Trophoblast cell (in vitro differentiated cells and primary cell): ENCODE measurements around the gene SSC5D.

Experiments
- DNase-seq, 2 donors: peaks; one replicate each; pipeline ENCODE4 v3.0.0-alpha.2; 2016
- H2AFZ ChIP-seq: 2 replicates; pipeline ENCODE4 v1.6.1; 2013; ENCODE audit warnings: low read length, moderate library complexity, mild to moderate bottlenecking; ENCODE audit not compliant: insufficient read depth, poor library complexity
- H2AK5ac ChIP-seq: 2 replicates; pipeline ENCODE4 v1.6.1; 2013; ENCODE audit warnings: mild to moderate bottlenecking, low read length
- H2BK120ac ChIP-seq: 2 replicates; pipeline ENCODE4 v1.6.1; 2013; ENCODE audit warnings: low read length, mild to moderate bottlenecking, moderate library complexity; ENCODE audit not compliant: insufficient read depth, poor library complexity
- H2BK12ac ChIP-seq: 2 replicates; pipeline ENCODE4 v1.6.1; 2013; ENCODE audit warnings: mild to moderate bottlenecking, low read length, moderate library complexity
- H2BK5ac ChIP-seq: 2 replicates; pipeline ENCODE4 v1.6.1; 2013; ENCODE audit warnings: low read length, low read depth, moderate library complexity, mild to moderate bottlenecking; ENCODE audit not compliant: poor library complexity
- H3K14ac ChIP-seq: 2 replicates; pipeline ENCODE4 v1.6.1; 2013; ENCODE audit warnings: mild to moderate bottlenecking, low read length
- H3K18ac ChIP-seq: 2 replicates; pipeline ENCODE4 v1.6.1; 2013; ENCODE audit warnings: mild to moderate bottlenecking, low read length
- H3K23ac ChIP-seq: 2 replicates; pipeline ENCODE4 v1.6.1; 2013; ENCODE audit warnings: low read length
- H3K27ac ChIP-seq: 2 replicates; pipeline ENCODE4 v1.5.1; 2013; ENCODE audit warnings: low read depth, mild to moderate bottlenecking, inconsistent platforms, low read length, moderate library complexity
- H3K27me3 ChIP-seq: 2 replicates; pipeline ENCODE4 v1.6.1; 2013; ENCODE audit warnings: inconsistent platforms, mild to moderate bottlenecking, low read length, moderate library complexity; ENCODE audit not compliant: insufficient read depth
- H3K36me3 ChIP-seq, 2 experiments: 1 replicate in 1 of 2; 2 replicates in 1 of 2; pipeline ENCODE4 v1.6.1; 2013; ENCODE audit warnings: low read length in 2 of 2, mild to moderate bottlenecking in 2 of 2, moderate library complexity in 1 of 2; ENCODE audit not compliant: insufficient read depth in 2 of 2, control insufficient read depth in 1 of 2
- H3K4ac ChIP-seq: 2 replicates; pipeline ENCODE4 v1.6.1; 2013; ENCODE audit warnings: low read depth, mild to moderate bottlenecking, low read length, moderate library complexity
- H3K4me1 ChIP-seq, 2 experiments: 1 replicate in 1 of 2; 2 replicates in 1 of 2; pipeline ENCODE4 v1.6.1; 2013; ENCODE audit warnings: low read length in 2 of 2, mild to moderate bottlenecking in 2 of 2, moderate library complexity in 1 of 2; ENCODE audit not compliant: insufficient read depth in 2 of 2, control insufficient read depth in 1 of 2
- H3K4me2 ChIP-seq: 2 replicates; pipeline ENCODE4 v1.6.1; 2013; ENCODE audit warnings: inconsistent platforms, mild to moderate bottlenecking, low read length, moderate library complexity
- H3K4me3 ChIP-seq: 2 replicates; pipeline ENCODE4 v1.5.1; 2013; ENCODE audit warnings: mild to moderate bottlenecking, low read depth, low read length, inconsistent platforms
- H3K79me1 ChIP-seq: one replicate; pipeline ENCODE4 v1.6.1; 2013; ENCODE audit warnings: low read length
- H3K79me2 ChIP-seq: 2 replicates; pipeline ENCODE4 v1.6.1; 2013; ENCODE audit warnings: low read length, mild to moderate bottlenecking; ENCODE audit not compliant: control insufficient read depth, insufficient read depth, poor library complexity
- H3K9ac ChIP-seq: 2 replicates; pipeline ENCODE4 v1.6.1; 2013; ENCODE audit warnings: mild to moderate bottlenecking, low read length
- H3K9me3 ChIP-seq: 2 replicates; pipeline ENCODE4 v1.6.1; 2013; ENCODE audit warnings: low read depth, mild to moderate bottlenecking, control low read depth, inconsistent platforms, low read length; ENCODE audit not compliant: insufficient read depth
- H4K12ac ChIP-seq: 2 replicates; pipeline ENCODE4 v1.6.1; 2013; ENCODE audit warnings: low read depth, mild to moderate bottlenecking, low read length, moderate library complexity
- H4K8ac ChIP-seq: 2 replicates; pipeline ENCODE4 v1.6.1; 2013; ENCODE audit warnings: low read depth, mild to moderate bottlenecking, low read length, moderate library complexity
- H4K91ac ChIP-seq: one replicate; pipeline ENCODE4 v1.6.1; 2013; ENCODE audit warnings: low read depth, mild to moderate bottlenecking, low read length, moderate library complexity
- WGBS: extraction: QIAGEN DNeasy Blood & Tissue Kit; methylation state at CpG from one replicate; pipeline ENCODE4 v1.1.7; 2013; ENCODE audit warnings: missing lambda C conversion rate; ENCODE audit not compliant: insufficient read length, insufficient coverage; ENCODE audit errors: extremely low coverage; 5-methylcytosine and 5-hydroxymethylcytosine counted together

Gene SSC5D

DNA sequence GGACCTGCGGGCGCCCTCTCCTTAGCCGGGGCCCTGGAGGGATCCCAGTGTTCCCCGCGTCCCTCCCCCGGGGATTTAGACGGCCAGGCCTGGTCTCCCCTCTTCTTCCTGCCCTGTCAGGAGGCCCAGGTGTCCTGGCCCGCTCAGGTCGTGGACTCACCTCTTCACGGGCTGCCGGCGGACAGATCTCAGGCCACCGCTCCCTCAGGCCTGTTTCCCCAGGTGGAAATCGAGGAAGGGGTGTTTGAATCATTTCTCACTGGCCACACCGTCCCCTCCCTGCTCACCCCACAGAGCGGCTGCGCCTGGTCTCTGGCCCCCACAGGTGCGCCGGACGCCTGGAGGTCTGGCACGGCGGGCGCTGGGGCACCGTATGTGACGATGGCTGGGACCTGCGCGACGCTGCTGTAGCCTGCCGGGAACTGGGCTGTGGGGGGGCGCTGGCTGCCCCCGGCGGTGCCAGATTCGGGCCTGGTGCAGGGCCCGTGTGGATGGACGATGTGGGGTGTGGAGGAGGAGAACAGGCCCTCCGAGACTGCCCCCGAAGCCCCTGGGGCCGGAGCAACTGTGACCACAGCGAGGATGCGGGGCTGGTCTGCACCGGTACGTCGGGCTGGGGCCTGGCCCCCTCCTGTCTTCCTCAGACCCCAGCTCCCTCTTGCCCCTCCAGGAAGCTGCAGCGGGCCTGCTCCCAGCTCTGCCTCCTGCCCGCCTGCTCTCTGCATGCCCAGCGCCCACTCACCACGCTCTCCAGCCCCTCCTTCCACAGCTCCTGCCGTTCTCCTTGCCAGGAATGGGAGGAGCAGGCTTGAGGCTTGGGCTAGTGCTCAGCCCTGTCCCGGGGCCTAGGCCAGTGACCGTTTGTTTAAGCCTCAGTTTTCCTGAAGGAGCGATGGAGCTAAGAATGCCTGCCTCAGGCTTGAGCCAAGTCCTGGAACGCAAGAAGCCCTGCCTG lies 2.5 kb downstream of the SSC5D start:
- Histone ChIP-seq H2AFZ (no peak overlapping the region), H3K36me3 (peaks cover 15 to 18% of the 10 kb centered on the region in 2 experiments), H4K8ac (no peak overlapping the region), H3K4me1 (peaks cover 37 to 50% of the 10 kb centered on the region in 2 experiments), H3K23ac (no peak overlapping the region), H3K14ac (no peak overlapping the region), H3K79me2 (peaks cover 16% of the 10 kb centered on the region), H4K12ac (no peak overlapping the region), H2BK120ac (peak overlapping the region; percentile 1), H3K4me2 (no peak overlapping the region), H3K9me3 (no peaks in the 10 kb centered on the region), H4K91ac (peak overlapping the region; percentile 41), H3K9ac (no peak overlapping the region), H3K18ac (peak overlapping the region; percentile 5), H3K27ac (no peak overlapping the region), H2BK5ac (no peak overlapping the region), H3K4me3 (no peak overlapping the region), H2AK5ac (peak overlapping the region; percentile 58), H3K4ac (no peak overlapping the region), H3K27me3 (no peaks in the 10 kb centered on the region), H3K79me1 (peaks cover 37% of the 10 kb centered on the region), H2BK12ac (peak overlapping the region; percentile 27)
- no peak for DNase-seq
- no CpG with 5 or more reads among the region's 52 CpGs for WGBS

DNA sequence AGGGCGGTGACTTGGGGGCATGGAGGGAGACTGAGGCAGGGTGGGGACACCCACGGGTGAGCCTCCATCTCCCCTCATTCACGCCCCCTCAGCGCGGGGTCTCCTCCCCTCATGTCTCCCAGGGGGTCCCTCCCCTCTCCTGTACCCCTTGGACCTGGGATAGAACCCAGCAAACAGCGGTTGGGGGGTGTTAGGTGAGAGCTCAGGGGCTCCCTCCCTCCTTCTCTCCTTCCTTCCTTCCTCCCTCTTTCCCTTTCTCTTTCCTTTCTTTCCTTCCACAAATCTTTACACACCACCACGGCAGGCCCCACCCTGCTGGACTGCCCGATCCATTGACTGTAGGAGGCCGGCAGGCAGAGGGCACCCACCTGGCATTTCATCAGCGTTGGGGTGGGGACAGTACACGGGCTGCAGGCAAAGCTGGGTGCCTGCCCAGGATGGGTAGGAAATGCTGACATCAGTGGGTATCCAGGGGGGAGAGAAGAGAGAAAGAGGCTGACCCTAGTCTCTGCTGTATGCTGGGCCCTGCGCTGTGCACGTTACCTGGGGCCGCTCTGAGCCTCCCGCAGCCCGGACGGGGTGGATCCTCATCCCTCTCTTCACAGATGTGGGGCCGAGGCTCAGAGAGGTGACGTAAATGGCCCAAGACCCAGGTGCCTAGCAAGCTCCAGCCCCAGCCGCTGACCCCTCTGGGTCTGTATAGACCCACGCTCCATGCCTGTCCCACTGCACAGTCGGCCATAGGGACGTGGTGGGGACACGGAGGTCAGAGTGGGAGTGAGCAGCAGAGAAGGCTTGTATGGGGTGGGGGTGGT lies 3.5 kb downstream of the SSC5D start:
- Histone ChIP-seq H4K91ac (peak overlapping the region; percentile 54), H3K23ac (no peak overlapping the region), H3K36me3 (peaks cover 13 to 16% of the 10 kb centered on the region in 2 experiments), H2AK5ac (peak overlapping the region; percentile 36), H4K8ac (no peak overlapping the region), H2AFZ (no peak overlapping the region), H3K27ac (no peak overlapping the region), H2BK5ac (no peak overlapping the region), H3K14ac (no peak overlapping the region), H3K9me3 (no peaks in the 10 kb centered on the region), H3K4me2 (no peak overlapping the region), H3K79me1 (peaks cover 27% of the 10 kb centered on the region), H4K12ac (no peak overlapping the region), H3K79me2 (peaks cover 8% of the 10 kb centered on the region), H2BK120ac (no peak overlapping the region), H3K4me3 (no peak overlapping the region), H2BK12ac (peak overlapping the region; percentile 55), H3K4ac (no peak overlapping the region), H3K4me1 (peaks cover 27 to 40% of the 10 kb centered on the region in 2 experiments), H3K27me3 (no peaks in the 10 kb centered on the region), H3K9ac (no peak overlapping the region), H3K18ac (no peak overlapping the region)
- WGBS = no CpG with 5 or more reads among the region's 24 CpGs
- no peak for DNase-seq

DNA sequence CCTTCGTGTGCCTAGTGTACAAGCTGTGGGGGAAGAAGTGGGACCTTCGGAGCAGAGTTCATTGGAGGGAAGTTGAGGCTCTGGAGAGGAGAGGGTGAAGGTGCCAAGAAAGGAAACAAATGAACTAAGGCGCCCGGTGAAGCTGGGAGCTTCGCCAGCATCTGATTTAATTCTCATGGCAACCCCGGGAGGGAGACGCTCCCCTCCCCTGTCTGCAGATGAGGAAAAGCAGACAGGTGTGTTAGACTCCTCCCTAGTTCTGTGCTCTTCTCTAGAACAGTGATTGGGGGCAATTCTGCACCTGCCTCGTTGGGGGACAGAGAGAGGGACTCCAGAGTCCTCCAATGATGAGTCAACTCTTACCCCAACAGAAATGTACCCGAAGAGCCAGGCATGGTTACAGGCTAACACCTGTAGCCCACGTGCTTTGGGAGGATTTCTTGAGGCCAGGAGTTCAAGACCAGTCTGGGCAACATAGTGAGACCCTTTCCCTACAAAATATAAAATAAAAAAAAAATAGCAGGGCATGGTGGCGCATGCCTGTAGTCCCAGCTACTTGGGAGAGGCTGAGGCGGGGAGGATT lies 4.2 kb downstream of the SSC5D start:
- H4K91ac ChIP-seq = peak overlapping the region; percentile 54
- WGBS = no CpG with 5 or more reads among the region's 12 CpGs
- no peak overlapping the region for H3K14ac ChIP-seq
- no peak for DNase-seq
- no peak overlapping the region for H3K27ac ChIP-seq
- H3K9me3 ChIP-seq = no peaks in the 10 kb centered on the region
- no peak overlapping the region for H4K12ac ChIP-seq
- no peak overlapping the region for H3K18ac ChIP-seq
- peaks cover 13 to 16% of the 10 kb centered on the region in 2 experiments for H3K36me3 ChIP-seq
- peaks cover 26 to 37% of the 10 kb centered on the region in 2 experiments for H3K4me1 ChIP-seq
- peak overlapping the region; percentile 55 for H2BK12ac ChIP-seq
- H3K27me3 ChIP-seq = no peaks in the 10 kb centered on the region
- peak overlapping the region; percentile 36 for H2AK5ac ChIP-seq
- no peak overlapping the region for H2AFZ ChIP-seq
- H3K4me2 ChIP-seq = no peak overlapping the region
- H3K9ac ChIP-seq = no peak overlapping the region
- H4K8ac ChIP-seq = no peak overlapping the region
- no peak overlapping the region for H3K4ac ChIP-seq
- H3K4me3 ChIP-seq = no peak overlapping the region
- no peak overlapping the region for H3K23ac ChIP-seq
- H3K79me2 ChIP-seq = peaks cover 5% of the 10 kb centered on the region
- H3K79me1 ChIP-seq = peaks cover 20% of the 10 kb centered on the region
- no peak overlapping the region for H2BK5ac ChIP-seq
- H2BK120ac ChIP-seq = no peak overlapping the region

DNA sequence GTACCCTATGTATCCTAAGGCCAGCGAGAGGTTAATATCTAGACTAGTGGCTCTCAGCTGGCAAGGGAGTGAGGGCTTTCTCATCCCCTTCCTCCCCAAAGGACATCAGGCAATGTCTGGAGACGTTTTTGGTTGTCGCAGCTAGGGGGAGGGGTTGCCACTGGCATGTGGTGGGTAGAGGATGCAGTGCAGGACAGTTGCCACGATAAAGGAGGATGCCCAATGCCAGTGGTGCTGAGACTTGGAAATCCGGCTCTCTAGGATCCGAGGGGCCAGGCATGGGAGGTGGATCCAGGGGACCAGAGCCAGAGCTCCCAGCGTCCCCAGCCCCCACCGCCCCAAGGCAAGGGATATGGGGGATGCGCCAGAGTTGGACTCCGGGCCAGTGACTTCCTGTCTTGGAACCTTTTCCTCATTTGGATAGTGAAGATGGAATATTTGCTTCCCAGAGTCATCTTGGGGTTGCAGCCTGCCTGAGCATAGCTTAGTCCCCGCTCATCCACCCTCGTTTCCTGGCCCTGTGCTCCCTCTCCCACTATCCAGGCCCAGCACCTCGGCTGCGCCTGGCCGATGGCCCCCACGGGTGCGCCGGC lies 4.9 kb downstream of the SSC5D start:
- no peak overlapping the region for H3K4ac ChIP-seq
- DNase-seq = no peak
- H3K27me3 ChIP-seq = no peaks in the 10 kb centered on the region
- H2BK120ac ChIP-seq = peak overlapping the region; percentile 65
- H2BK5ac ChIP-seq = peak overlapping the region; percentile 18
- H4K12ac ChIP-seq = peak overlapping the region; percentile 3
- H3K9ac ChIP-seq = no peak overlapping the region
- H3K79me2 ChIP-seq = peaks cover 5% of the 10 kb centered on the region
- no CpG with 5 or more reads among the region's 18 CpGs for WGBS
- H3K79me1 ChIP-seq = peaks cover 13% of the 10 kb centered on the region
- no peak overlapping the region for H2AFZ ChIP-seq
- peak overlapping the region; percentile 11 for H3K14ac ChIP-seq
- H3K23ac ChIP-seq = no peak overlapping the region
- H3K4me1 ChIP-seq = peaks cover 23 to 32% of the 10 kb centered on the region in 2 experiments
- peak overlapping the region; percentile 63 for H3K18ac ChIP-seq
- no peak overlapping the region for H3K4me3 ChIP-seq
- H3K9me3 ChIP-seq = no peaks in the 10 kb centered on the region
- H3K36me3 ChIP-seq = peaks cover 17 to 21% of the 10 kb centered on the region in 2 experiments
- peak overlapping the region; percentile 46 for H2BK12ac ChIP-seq
- peak overlapping the region; percentile 81 for H4K91ac ChIP-seq
- peak overlapping the region; percentile 23 for H3K27ac ChIP-seq
- H4K8ac ChIP-seq = peak overlapping the region; percentile 23
- H3K4me2 ChIP-seq = no peak overlapping the region
- H2AK5ac ChIP-seq = peak overlapping the region; percentile 80
